ENCODE results near the gene CRYGB. TPM values are rescaled to one million over a fixed set of nuclear protein-coding genes. Genes with fewer than 3 reads are reported as not detected.
"Not testable (repeated sequence)": the region's sequence is repeated elsewhere in the genome, so short reads cannot be mapped to it uniquely, and the experiment has no call there.

The CRYGB gene
- total RNA-seq, 4 donors from 2014 or later: not detected

DNA sequence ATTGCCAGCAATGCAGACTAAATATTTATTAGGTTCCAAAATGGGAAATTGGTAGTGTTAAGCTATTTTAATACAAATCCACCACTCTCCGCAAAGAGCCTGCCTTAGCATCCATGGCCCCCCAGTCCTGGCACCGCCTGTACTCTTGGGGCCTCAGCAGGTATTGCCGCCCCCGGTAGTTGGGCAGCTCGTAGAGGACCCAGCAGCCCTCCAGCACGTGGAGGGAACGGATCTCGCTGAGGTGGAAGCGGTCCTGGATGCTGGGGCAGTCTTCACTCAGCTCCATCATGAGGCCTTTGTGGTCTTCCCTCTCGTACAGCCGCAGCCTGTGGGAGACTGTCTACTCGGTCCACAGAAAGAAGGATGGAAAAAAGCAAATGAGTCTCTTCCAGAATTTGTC is 17.8 kb downstream of the CRYGB start:
- Histone ChIP-seq H3K27me3 (peaks cover 31% of the 10 kb centered on the region), H3K9me3 (no peaks in the 10 kb centered on the region), H3K4me1 (peaks cover 8% of the 10 kb centered on the region), H3K4me3 (no peak overlapping the region), H3K27ac (no peak overlapping the region), H3K36me3 (no peaks in the 10 kb centered on the region)
- no peak for TF ChIP-seq POLR2A (IDR thresholded peaks at IDR 0.05)
- TF ChIP-seq, protein P1, sequence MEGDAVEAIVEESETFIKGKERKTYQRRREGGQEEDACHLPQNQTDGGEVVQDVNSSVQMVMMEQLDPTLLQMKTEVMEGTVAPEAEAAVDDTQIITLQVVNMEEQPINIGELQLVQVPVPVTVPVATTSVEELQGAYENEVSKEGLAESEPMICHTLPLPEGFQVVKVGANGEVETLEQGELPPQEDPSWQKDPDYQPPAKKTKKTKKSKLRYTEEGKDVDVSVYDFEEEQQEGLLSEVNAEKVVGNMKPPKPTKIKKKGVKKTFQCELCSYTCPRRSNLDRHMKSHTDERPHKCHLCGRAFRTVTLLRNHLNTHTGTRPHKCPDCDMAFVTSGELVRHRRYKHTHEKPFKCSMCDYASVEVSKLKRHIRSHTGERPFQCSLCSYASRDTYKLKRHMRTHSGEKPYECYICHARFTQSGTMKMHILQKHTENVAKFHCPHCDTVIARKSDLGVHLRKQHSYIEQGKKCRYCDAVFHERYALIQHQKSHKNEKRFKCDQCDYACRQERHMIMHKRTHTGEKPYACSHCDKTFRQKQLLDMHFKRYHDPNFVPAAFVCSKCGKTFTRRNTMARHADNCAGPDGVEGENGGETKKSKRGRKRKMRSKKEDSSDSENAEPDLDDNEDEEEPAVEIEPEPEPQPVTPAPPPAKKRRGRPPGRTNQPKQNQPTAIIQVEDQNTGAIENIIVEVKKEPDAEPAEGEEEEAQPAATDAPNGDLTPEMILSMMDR (IDR thresholded peaks at IDR 0.05): no peak
- no peak for TF ChIP-seq POLR2AphosphoS5 (IDR thresholded peaks at IDR 0.05)
- no peak for TF ChIP-seq EP300 (IDR thresholded peaks at IDR 0.05)
- 89% methylated on average over 12 of the region's 12 CpGs for WGBS
- DNase-seq (ENCODE audit: low spot score in 2 of 2): no peak

DNA sequence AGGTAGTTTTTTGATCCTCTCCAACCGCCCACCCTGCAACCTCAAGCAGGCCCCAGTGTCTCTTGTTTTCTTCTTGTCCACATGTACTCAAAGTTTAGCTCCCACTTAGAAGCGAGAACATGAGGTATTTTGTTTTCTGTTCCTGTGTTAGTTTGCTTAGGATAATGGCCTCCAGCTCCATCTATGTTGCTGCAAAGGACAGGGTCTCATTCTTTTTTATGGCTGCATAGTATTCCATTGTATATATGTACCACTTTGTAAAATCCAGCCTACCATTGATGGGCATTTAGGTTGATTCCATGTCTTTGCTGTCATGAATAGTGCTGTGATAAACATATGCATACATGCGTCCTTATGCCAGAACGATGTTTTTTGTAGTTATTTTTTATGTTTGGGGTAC is 18.9 kb downstream of the CRYGB start:
- H3K4me3 ChIP-seq: no peak overlapping the region
- 98% methylated on average over 4 of the region's 4 CpGs for WGBS
- DNase-seq (ENCODE audit: low spot score in 2 of 2): no peak

DNA sequence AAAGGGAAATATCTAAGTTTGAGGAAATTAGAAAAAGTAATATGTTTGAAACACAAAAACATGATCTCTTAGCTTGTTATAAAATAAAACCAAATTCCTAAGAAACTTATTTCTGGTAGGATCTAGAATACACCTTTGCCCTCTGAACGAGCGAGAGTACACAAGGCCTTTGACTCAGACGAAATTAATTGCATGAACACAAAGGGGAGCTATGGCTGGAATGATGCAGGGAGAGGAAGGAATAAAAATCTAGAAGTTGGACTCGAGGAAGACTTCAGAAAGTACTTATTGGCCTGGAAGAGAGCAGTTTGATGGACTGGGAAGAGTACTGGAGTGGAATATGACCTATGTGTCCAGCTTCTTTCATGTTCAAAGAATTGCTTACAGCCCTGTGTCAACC is 20.7 kb downstream of the CRYGB start:
- 72% methylated on average over 4 of the region's 4 CpGs for WGBS
- Histone ChIP-seq H3K9me3 (no peaks in the 10 kb centered on the region), H3K4me1 (peaks cover 8% of the 10 kb centered on the region), H3K4me3 (no peak overlapping the region), H3K36me3 (no peaks in the 10 kb centered on the region), H3K27ac (no peak overlapping the region), H3K27me3 (peaks cover 31% of the 10 kb centered on the region)
- no peak for DNase-seq (ENCODE audit: low spot score in 2 of 2)
- TF ChIP-seq, protein P1 (IDR thresholded peaks at IDR 0.05): no peak
- TF ChIP-seq EP300 (IDR thresholded peaks at IDR 0.05): no peak
- TF ChIP-seq POLR2A (IDR thresholded peaks at IDR 0.05): no peak
- no peak for TF ChIP-seq POLR2AphosphoS5 (IDR thresholded peaks at IDR 0.05)

More for the DNA sequence above, 18.9 kb downstream of the CRYGB start:
- TF ChIP-seq, protein P1 (IDR thresholded peaks at IDR 0.05): no peak
- TF ChIP-seq POLR2AphosphoS5 (IDR thresholded peaks at IDR 0.05) (no peak), EP300 (IDR thresholded peaks at IDR 0.05) (no peak), POLR2A (IDR thresholded peaks at IDR 0.05) (no peak)
- no peaks in the 10 kb centered on the region for H3K9me3 ChIP-seq
- H3K36me3 ChIP-seq: no peaks in the 10 kb centered on the region
- peaks cover 31% of the 10 kb centered on the region for H3K27me3 ChIP-seq
- H3K4me1 ChIP-seq: peaks cover 8% of the 10 kb centered on the region
- no peak overlapping the region for H3K27ac ChIP-seq

DNA sequence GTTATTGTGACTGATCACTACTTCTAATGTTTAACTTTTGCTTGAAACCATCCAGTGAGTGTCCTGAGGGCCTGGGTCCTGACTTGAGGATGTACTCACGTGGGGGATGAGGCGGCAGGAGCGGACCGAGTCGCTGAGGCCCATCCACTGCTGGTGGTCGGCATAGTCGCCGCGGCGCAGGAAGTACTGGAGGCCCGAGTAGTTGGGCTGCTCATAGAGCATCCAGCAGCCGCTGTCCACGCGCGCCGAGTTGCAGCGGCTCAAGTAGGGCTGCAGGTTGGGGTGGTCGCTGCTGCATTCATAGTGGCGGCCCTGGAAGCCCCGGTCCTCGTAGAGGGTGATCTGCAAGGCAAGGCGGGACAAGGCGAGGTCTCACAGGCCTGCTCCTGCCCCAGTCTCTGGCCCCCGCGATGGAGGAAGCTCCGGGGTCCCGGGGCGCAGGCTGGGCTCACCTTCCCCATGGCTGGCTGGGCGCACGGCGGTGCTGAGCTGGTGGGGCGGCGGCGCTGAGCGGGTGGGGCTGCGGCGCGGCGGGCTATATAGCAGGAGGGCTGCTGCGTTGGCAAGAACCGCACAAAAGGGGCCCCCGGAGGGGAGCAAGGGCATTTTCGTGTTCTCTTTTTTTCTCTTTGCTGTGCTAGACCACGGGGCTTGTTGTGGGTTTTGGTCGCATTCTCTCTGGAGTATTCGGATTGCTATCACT is 21.8 kb downstream of the CRYGB start, which contains the start of gene CRYGD:
Gene CRYGD (minus strand): TSS at position 512 of the 703 bp plus-strand sequence. CDS start 51 bp downstream, at position 461.
- H3K4me1 ChIP-seq; H3K27ac ChIP-seq; H3K36me3 ChIP-seq; DNase-seq (ENCODE audit: low spot score in 2 of 2); H3K9me3 ChIP-seq: not testable (repeated sequence)
- peaks cover 31% of the 10 kb centered on the region for H3K27me3 ChIP-seq
- peak within 1 kb of the TSS; percentile 27 for H3K4me3 ChIP-seq
- WGBS: 14% methylated on average over 33 of the region's 46 CpGs

DNA sequence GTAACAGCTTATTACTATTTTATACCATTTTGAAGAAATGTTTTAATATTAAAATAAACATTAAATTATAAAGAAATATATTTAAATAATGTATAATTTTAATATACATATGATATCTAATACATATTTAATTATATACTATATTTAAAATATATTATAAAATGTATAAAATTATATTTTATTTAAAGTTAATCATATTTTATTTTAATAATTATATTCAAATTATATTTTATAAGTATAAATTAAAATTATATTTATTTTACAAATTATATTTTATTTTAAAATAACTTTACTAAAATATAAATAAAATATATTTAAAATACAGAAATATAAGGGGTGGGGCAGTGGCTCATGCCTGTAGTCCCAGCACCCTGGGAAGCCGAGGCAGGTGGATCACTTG is 23.7 kb downstream of the CRYGB start:
- Histone ChIP-seq H3K27me3 (peaks cover 31% of the 10 kb centered on the region), H3K9me3 (no peaks in the 10 kb centered on the region), H3K4me1 (peaks cover 8% of the 10 kb centered on the region), H3K4me3 (no peak overlapping the region), H3K36me3 (no peaks in the 10 kb centered on the region), H3K27ac (no peak overlapping the region)
- 95% methylated on average over 1 of the region's 1 CpG for WGBS
- no peak for DNase-seq (ENCODE audit: low spot score in 2 of 2)
- TF ChIP-seq POLR2A (IDR thresholded peaks at IDR 0.05) (no peak), EP300 (IDR thresholded peaks at IDR 0.05) (no peak)
- TF ChIP-seq, protein P1 (IDR thresholded peaks at IDR 0.05): no peak
